Stimulated activated naive CD8-positive, alpha-beta T cell treated with anti-CD3 and anti-CD28 coated beads, Interleukin-15, Interleukin-2, amounts not matched to agents 100 U/mL and 50 U/mL, for 24 hours (primary cell): ENCODE results near the gene LAMB4.

Source experiments
- ATAC-seq: fragments of 150-1000 bp; cut with Tn5 transposase; one replicate; pipeline ENCODE4 v1.10.0; 2021
- DNase-seq: peaks from one replicate; pipeline ENCODE4 v3.0.0; 2021

Gene LAMB4, protein sequence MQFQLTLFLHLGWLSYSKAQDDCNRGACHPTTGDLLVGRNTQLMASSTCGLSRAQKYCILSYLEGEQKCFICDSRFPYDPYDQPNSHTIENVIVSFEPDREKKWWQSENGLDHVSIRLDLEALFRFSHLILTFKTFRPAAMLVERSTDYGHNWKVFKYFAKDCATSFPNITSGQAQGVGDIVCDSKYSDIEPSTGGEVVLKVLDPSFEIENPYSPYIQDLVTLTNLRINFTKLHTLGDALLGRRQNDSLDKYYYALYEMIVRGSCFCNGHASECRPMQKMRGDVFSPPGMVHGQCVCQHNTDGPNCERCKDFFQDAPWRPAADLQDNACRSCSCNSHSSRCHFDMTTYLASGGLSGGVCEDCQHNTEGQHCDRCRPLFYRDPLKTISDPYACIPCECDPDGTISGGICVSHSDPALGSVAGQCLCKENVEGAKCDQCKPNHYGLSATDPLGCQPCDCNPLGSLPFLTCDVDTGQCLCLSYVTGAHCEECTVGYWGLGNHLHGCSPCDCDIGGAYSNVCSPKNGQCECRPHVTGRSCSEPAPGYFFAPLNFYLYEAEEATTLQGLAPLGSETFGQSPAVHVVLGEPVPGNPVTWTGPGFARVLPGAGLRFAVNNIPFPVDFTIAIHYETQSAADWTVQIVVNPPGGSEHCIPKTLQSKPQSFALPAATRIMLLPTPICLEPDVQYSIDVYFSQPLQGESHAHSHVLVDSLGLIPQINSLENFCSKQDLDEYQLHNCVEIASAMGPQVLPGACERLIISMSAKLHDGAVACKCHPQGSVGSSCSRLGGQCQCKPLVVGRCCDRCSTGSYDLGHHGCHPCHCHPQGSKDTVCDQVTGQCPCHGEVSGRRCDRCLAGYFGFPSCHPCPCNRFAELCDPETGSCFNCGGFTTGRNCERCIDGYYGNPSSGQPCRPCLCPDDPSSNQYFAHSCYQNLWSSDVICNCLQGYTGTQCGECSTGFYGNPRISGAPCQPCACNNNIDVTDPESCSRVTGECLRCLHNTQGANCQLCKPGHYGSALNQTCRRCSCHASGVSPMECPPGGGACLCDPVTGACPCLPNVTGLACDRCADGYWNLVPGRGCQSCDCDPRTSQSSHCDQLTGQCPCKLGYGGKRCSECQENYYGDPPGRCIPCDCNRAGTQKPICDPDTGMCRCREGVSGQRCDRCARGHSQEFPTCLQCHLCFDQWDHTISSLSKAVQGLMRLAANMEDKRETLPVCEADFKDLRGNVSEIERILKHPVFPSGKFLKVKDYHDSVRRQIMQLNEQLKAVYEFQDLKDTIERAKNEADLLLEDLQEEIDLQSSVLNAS (N-terminal part only)

DNA sequence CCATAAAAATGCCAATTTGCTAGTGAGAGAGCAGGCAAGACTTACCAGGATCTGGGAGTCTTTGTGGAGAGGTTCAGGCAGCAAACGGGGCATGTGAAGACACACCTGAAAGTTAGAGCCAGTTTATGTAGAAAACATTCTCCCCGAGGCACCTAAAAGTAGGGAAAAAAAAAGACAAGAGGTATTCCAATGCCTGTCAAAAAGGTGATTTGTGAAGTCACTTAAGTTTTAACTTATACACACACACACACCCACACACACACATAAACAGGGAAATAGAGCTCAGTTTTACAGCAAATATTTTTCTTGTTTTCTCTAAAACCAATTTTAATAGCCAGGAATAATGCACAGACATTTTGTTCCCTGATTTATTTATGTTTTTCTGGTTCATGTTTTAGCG, at the start of gene LAMB4:
Gene LAMB4, minus strand, starts transcription at position 101 of the 400 bp plus-strand sequence. CDS start 7,197 bp downstream, outside the sequence.
- ATAC-seq (no peak), DNase-seq (no peak)

DNA sequence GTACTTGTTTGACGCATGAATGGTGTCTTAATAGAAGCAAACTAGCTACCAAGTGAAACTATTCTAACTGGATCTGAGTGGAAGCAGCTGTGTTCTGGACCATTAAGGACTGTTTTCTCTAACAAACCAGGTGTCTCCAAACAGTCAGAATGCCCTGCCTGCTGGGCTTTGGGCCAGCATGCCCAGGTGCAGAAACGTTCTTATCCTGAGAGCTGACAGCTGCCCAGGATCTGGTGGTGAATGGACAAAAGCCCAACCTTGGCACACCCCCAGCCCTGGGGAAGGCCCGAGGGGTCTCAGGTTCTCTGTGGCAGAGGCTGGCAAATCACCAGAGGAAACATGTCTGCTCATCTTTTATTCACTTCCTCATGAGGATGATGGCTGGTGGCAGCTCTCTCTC, 48.2 kb upstream of the LAMB4 start:
- no peak for DNase-seq
- no peak for ATAC-seq

DNA sequence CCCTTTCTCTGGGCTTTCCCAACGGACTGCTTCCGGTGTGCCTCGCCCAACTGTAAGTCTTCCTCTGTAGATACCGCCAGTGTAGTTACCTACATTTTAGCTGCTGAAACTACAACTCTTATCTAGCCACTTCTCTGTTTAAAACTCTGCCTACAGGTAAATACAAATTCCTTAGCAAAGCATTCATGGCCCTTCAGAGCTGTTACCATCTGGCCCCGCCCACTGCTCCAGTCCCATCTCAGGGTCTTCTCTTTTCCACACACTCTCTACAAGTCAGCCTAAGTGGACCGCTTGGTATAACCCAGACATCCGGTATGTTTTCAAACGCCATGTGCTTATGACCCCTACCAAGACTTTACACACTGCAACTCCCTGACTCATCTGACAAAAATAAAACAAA, 41.0 kb upstream of the LAMB4 start:
- DNase-seq (no peak), ATAC-seq (no peak)

DNA sequence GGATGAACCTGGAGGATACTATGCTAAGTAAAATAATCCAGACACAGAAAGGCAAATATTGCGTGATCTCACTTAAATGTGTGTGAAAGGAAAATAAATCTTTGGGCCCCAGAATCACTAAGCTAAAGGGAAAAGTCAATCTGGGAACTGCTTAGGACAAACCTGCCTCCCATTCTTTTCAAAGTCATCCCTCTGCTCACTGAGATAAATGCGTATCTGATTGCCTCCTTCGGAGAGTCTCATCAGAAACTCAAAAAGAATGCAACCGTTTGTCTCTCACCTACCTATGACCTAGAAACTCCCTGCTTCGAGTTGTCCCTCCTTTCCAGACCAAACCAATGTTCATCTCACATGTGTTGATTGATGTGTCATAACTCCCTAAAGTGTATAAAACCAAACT, 40.1 kb upstream of the LAMB4 start:
- no peak for DNase-seq
- ATAC-seq = no peak

DNA sequence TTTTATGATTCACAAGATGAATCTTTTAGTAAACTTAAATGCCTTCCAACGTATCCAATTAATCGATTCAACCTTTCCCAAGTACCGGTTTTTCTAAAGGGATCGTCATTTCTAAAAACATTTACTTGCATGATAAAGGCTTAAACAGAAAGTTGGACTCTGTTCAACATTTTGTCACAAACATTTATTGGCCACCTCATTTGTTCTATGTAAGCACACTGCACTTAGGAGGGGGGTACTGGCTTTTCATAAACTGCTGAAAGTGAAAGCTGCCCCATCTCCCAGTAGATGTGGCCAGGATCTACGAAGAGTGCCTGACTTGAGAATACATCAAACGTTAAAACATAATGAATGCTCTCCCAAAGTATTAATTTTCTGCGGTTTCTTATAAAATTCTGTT, 37.3 kb upstream of the LAMB4 start:
- no peak for ATAC-seq
- no peak for DNase-seq

DNA sequence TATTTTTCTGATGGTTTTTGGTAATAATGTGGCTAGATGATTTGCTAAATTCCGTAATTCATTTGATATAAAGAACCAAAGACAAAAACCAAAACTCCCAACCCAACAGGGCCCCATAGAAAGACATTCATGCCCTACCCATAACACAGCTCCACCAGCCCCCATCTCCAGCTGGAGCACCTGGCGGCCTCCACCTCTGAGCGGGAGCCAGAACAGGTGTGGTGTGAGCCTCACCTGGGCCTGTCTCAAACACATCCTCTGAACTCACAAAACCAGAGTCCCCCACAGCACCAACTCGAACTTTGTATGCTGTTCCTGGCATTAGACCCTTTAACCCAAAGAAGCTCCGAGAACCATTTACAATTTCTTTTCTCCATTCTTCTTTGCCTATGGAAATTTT, 36.5 kb upstream of the LAMB4 start:
- no peak for DNase-seq
- ATAC-seq = no peak

DNA sequence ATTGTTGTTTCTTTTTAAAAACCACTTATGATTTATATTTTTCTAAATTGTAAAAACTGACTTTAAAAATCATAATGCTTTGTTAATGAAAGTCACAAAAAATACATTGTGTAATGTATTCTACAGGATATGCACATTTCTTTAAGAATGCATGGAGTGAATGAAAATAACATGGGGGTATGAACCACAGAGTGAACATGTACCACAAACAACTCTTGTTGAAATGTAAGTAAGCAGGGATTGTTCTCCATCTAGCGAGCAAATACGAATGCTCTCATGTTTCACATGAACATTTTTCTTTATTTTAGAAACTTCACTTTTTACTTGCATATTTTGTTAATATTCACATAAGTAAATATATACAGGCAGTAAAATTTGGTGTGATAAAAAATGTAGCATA, 35.6 kb upstream of the LAMB4 start:
- ATAC-seq (no peak), DNase-seq (no peak)

DNA sequence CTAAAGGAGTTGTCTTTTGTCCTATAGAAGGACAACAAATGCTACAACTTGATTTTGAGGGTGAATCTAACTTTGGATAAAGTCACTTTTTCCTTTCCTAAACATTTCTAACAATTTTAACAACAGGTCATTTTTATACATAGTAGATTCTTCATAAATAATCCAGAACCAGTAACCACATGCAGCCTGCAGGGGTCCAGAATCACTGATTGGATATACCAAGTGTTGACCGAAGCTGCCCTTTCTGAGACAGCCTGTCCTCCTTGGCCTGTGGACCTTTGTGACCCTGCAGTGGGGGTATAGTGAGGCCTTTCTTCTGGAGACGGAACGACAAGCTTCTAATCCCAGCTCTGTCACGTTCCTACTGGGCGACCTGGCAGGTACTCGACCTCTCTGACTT, 34.8 kb upstream of the LAMB4 start:
- ATAC-seq (no peak), DNase-seq (no peak)

DNA sequence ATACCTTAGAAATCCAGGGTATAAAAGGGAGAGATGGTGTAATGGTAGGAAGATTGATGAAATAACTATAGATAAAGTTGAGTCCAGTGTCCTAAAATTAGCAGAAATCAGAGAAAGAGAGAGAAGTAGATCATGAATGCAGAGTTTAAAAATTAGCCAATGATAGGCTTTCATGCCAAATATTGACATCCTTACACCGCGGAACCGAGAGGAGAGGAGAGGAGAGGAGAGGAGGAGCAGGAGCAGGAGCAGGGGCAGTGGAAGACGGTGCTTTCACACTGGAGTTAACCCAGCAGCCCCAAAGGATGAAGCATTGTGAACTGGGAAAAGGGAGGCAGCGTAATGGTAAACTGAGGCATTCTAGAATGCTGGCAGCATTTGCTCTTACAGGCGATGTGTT, 34.2 kb upstream of the LAMB4 start:
- no peak for ATAC-seq

DNA sequence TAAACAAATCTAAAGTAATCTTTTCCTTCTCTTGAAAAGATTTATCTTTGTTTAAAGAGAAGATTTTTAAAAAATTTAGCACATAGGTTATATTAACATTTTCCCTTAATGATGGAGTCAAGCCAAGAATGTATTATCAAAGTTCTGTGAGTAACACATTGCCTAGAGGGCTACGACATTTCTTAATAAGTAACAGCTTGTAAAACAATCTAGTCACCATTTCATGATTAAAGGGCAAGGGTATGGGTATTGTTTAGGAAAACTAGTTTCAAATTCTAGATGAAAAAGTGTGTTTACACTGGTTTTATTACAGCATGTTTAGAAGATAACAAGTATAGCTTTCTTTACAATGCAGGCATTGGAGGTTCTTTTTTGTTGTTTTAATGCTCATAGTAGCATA, 28.6 kb upstream of the LAMB4 start:
- DNase-seq = no peak
- ATAC-seq = no peak

More for the DNA sequence above, 34.2 kb upstream of the LAMB4 start:
- no peak for DNase-seq

DNA sequence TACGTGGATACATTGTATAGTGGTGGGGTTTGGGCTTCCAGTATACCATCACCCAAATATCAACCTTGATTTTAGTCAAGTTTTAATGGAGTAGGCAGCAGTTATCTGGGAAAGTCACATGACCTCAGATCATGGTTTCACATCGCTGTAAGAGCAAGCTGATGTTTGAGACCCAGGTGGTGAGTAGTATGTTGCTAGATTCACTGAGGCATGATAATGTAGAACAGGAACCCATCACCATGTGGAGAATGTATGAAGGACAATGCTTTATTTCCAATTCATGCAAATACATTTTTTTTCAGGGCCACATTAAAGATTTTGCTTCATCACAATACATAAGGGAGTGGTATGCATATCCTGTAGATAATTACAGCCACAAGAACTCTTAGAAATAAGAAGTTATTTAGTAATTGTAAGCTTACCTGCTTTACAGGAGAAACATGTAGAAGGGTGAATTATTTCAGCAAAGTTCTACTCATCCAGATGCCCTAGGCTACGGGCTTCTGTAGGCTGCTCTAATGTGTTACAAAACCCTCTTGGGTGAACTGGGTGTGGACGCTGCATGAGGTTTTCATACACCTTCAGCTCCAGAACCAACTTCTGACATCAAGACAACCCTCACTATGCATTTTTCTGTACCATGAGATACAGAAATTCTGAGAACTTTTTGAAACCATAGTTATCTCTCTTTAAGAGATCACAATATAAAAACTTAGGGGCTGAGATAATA, 27.6 kb upstream of the LAMB4 start:
- DNase-seq (no peak), ATAC-seq (no peak)

DNA sequence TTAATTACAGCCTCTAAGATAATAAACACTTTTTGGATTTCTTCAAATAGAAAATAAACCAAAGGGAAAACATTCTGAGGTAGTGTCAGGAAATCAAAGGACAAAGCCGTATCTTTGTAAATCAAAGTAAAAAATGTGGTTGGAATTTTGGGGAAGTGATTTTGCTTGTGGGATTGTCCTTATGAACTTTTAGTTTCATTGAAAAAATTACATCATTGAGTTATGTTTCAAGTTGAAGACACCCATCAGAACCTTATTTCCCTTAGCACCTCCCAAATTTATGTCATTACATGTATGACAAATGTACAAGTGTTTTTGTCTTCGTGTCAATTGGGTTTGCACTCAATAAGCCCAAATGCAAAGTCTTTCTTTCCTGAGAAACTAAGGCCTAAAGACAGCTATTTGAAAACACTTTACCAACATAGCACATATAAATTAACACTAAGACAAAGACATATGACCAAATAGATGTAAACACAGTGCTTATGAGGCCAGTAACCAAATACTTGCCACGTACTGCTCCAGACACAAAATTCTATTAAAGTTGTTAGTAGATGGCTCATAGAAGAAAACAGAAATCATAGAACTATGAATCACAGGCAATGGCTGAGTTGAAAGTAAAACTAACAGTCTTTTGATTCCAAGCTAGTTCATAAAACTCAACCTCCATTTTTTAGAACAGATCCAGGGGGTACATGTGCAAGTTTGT, 26.9 kb upstream of the LAMB4 start:
- no peak for ATAC-seq
- no peak for DNase-seq

DNA sequence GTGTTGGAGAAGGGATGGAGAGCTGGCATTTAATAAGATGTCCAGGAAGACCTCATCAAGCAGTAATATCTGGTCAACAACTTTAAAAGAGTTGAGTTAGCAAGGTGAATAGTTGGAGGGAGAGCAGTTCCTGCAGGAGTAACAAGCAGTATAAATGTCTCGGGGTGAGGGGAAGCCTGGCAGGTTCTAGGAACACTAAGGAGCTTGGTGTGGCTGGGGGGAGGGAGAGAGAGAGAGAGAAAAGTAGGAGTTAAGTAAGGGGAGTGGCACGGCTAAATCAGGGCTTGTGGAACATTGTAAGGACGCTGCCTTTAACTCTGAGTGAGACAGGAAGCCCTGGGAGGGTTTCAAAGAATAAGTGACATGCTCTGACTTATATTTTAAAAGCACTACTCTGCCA, 22.0 kb upstream of the LAMB4 start:
- DNase-seq (no peak), ATAC-seq (no peak)

DNA sequence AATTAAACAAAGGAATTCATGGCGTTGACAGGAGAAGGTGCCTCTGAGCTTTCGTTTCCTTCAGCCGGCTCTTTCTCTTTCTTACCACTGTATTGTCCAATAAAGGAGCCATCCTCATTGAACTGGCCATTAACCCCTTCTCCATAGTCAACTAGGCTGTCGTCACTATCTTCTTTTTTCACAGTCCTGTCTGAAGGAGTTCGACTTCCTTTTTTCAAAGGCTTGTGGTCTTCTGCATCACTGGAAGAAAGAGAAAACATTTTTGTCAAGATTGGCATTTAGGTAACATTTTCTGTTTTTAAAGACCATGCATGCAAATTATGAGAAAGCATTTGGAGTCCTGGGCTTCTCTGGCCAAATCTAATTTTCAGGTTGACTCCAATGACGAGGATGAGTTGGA, 19.7 kb upstream of the LAMB4 start:
- ATAC-seq (no peak), DNase-seq (no peak)

DNA sequence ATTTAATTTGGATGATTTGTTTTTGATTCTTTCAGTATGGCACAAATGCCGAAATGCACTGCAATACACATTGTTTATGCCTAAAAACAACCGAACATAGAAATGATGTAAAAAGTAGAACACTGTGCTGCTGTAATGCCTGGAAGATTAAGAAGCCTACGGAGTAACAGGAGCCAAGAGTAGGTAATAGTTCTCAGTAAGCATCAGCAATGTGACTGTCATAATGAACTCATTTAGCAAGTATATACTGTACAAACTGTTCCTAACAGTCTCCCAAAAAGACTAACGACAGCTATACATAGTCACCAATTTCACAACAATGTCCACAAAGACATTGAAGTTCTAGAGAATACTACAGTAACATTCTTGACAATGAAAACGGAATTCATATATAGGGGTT, 19.0 kb upstream of the LAMB4 start:
- DNase-seq = no peak
- no peak for ATAC-seq

DNA sequence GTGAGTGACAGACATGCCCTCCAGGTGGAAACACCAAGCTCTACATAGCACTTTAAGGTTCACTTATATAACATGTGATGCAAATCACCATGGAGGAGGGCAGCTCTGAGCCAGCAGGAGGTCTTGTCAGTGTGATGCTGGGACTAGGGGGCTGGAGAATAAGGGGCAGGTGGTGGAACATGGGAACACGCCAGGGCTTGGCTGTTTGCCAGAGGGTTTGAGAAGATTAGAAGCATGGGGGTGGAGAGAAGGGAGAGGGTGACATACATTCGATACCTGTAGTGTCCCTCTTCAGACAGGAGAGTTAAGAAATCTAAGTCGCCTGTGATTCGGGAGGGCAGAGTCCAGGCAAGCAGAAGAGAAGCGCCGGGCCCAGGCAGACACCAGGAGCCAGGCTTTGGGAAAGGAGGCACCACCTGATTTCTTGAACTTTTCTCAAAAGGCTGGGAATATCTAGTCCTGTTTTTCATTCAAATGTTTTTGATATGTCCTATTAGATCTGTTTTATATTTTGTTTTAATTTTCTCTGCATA, 16.9 kb upstream of the LAMB4 start:
- DNase-seq (no peak), ATAC-seq (no peak)

DNA sequence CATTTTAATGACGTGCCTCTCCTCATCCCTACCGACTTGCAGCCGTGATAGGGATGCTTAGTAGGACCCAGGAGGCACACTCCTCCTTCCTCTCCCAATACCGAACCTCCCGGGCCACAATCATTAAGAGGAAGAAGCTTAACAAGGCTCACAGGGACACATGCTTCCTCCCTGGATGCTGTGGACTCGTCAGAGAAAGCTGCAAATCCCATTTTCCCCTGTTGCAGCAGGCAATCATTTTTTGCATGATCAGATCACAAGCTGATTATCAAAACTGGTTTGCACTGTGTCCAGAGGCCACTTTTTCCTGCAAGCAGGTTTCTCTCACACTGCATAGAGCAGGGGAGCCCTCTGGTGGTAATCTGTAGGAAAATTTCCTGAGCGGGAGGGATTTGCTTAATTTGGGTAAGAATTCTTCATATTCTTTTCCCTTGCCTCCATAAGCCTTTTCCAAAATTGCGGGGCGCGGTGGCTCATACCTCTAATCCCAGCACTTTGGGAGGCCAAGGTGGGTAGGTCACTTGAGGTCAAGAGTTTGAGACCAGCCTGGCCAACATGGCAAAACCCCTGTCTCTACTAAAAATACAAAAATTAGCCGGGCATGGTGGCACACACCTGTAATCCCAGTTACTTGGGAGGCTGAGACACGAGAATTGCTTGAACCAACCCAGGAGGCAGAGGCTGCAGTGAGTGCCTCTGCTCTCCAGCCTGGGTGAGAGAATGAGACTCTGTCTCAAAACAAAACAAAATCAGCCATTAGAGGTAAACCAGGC, 16.1 kb upstream of the LAMB4 start:
- peak; percentile 69 for ATAC-seq

DNA sequence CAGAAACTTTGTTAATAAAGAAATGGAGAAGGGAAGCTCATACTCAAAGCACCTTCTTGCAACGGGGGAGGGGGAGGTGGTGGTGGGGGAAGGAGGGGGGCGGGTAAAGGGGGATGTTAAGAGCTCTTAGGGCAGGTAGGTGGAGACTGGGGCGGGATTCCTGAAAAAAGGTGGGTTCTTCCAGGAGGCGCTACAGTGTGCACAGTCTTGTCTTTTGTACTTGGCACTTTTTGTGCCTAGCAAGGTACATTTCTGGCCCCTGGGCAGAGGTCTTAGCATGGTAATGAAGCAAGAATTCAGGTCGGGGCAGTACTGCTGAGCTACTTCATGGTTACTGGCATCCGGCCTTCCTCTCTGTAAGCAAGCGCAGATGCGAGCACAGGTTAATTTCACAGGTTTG, 15.2 kb upstream of the LAMB4 start:
- DNase-seq = no peak
- ATAC-seq = no peak

More for the DNA sequence above, 16.1 kb upstream of the LAMB4 start:
- DNase-seq = peak; percentile 58

DNA sequence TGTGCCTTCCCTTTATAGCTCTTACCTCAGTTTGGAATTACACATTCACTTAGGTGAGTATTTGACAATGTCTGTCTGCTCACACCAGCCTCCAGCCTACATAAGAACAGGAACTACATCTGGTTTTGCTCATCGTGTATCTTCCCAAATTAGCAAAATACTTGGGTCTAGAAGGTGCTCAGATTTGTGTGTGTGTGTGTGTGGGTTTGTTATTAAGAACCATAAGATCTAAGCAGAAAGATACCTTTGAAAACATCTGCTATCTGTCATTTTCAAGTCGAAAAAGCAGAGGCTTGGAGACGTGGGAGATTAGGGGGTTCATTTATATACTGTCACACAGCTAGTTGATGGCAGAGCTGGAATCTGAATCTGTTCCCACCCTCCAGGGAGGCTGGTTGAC, 14.8 kb upstream of the LAMB4 start:
- ATAC-seq (no peak), DNase-seq (no peak)
